SU-DHL-6 (cell line): ENCODE results near the gene GUCA2B.

Experiments
- EZH2phosphoT487 ChIP-seq: fragments of 200-600 bp; sonication (generic), shearing (Covaris generic); conservative IDR thresholded peaks from 2 replicates; pipeline ENCODE4 v1.6.1; 2018; ENCODE audit warnings: mild to moderate bottlenecking, antibody characterized with exemption, low read length, moderate library complexity, mixed read lengths
- TF ChIP-seq, protein P1 (sequence below): fragments of 200-600 bp; sonication (generic); IDR thresholded peaks from one replicate; pipeline ENCODE4 v1.5.1; 2017; ENCODE audit warnings: antibody characterized with exemption, mild to moderate bottlenecking, low read length, moderate library complexity; ENCODE audit not compliant: insufficient read depth, poor library complexity, severe bottlenecking

DNA sequence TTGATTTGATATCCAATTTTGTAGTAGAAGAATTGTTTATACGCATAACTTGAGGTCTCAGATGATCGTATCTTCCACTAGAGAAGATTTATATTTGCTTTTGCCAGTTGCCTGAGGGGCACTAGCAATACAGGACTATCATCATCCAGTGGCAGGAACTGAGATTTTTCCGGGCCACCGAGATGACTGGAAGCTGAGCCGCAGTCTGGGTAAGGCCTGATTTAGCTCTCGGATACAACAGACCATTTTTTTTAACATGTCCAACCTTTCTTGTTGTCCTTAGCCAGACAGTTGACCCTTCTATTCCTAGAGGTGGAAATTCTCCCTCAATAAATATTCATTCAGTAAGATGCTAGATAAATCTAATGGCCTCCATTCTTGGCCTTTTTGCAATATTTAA is 25.4 kb upstream of the GUCA2B start:
- TF ChIP-seq, protein P1, sequence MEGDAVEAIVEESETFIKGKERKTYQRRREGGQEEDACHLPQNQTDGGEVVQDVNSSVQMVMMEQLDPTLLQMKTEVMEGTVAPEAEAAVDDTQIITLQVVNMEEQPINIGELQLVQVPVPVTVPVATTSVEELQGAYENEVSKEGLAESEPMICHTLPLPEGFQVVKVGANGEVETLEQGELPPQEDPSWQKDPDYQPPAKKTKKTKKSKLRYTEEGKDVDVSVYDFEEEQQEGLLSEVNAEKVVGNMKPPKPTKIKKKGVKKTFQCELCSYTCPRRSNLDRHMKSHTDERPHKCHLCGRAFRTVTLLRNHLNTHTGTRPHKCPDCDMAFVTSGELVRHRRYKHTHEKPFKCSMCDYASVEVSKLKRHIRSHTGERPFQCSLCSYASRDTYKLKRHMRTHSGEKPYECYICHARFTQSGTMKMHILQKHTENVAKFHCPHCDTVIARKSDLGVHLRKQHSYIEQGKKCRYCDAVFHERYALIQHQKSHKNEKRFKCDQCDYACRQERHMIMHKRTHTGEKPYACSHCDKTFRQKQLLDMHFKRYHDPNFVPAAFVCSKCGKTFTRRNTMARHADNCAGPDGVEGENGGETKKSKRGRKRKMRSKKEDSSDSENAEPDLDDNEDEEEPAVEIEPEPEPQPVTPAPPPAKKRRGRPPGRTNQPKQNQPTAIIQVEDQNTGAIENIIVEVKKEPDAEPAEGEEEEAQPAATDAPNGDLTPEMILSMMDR = no peak
- TF ChIP-seq EZH2phosphoT487 = no peak
